Kidney glomerular epithelial cell (primary cell): ENCODE data around the gene CD244.
"Not testable (repeated sequence)": the region's sequence is repeated elsewhere in the genome, so short reads cannot be mapped to it uniquely, and the experiment has no call there.

ENCODE experiments used
- DNase-seq: peaks from one replicate; lab custom pipeline; 2025; lab: John Stamatoyannopoulos, UW

CD244 gene

GRCh38 chr1:160862203-160863060 is at the start of gene CD244:
Gene CD244, minus strand, starts transcription at chr1:160862887. Its CDS starts 210 bp downstream, at chr1:160862677.
- no peak for DNase-seq

GRCh38 chr1:160911925-160912324 is 49.2 kb upstream of the CD244 start:
- no peak for DNase-seq

- no peak for DNase-seq
Measured at GRCh38 chr1:160911441-160911840, 48.8 kb upstream of the CD244 start.

- no peak for DNase-seq
Measured at GRCh38 chr1:160910170-160910750, 47.6 kb upstream of the CD244 start.

GRCh38 chr1:160907976-160908375 is 45.3 kb upstream of the CD244 start:
- no peak for DNase-seq

GRCh38 chr1:160905617-160905989 is 42.9 kb upstream of the CD244 start:
- no peak for DNase-seq

GRCh38 chr1:160904783-160905616 is 42.3 kb upstream of the CD244 start:
- no peak for DNase-seq

GRCh38 chr1:160902251-160902650 is 39.6 kb upstream of the CD244 start:
- DNase-seq = not testable (repeated sequence)

- DNase-seq = no peak
Measured at GRCh38 chr1:160901768-160902167, 39.1 kb upstream of the CD244 start.

- DNase-seq = not testable (repeated sequence)
Measured at GRCh38 chr1:160900683-160901082, 38.0 kb upstream of the CD244 start.

GRCh38 chr1:160894368-160895135 is 31.9 kb upstream of the CD244 start:
- not testable (repeated sequence) for DNase-seq

- no peak for DNase-seq
Measured at GRCh38 chr1:160891474-160891873, 28.8 kb upstream of the CD244 start.

- no peak for DNase-seq
Measured at GRCh38 chr1:160888926-160889325, 26.2 kb upstream of the CD244 start.

GRCh38 chr1:160887071-160887470 is 24.4 kb upstream of the CD244 start:
- no peak for DNase-seq

- DNase-seq = no peak
Measured at GRCh38 chr1:160885042-160885441, 22.4 kb upstream of the CD244 start, which contains the start of gene ITLN1. Gene ITLN1, minus strand, starts transcription at chr1:160885180. Its CDS starts 303 bp downstream, at chr1:160884877.

GRCh38 chr1:160884579-160884978 is 21.9 kb upstream of the CD244 start:
- no peak for DNase-seq

- DNase-seq = no peak
Measured at GRCh38 chr1:160883581-160884513, 21.2 kb upstream of the CD244 start.

GRCh38 chr1:160882582-160882981 is 19.9 kb upstream of the CD244 start:
- DNase-seq = no peak

GRCh38 chr1:160881264-160881663 is 18.6 kb upstream of the CD244 start:
- DNase-seq = not testable (repeated sequence)

GRCh38 chr1:160880216-160880615 is 17.5 kb upstream of the CD244 start:
- no peak for DNase-seq

GRCh38 chr1:160879056-160879455 is 16.4 kb upstream of the CD244 start:
- no peak for DNase-seq
